Measurements from ENCODE around the gene BCL11B.

DNA sequence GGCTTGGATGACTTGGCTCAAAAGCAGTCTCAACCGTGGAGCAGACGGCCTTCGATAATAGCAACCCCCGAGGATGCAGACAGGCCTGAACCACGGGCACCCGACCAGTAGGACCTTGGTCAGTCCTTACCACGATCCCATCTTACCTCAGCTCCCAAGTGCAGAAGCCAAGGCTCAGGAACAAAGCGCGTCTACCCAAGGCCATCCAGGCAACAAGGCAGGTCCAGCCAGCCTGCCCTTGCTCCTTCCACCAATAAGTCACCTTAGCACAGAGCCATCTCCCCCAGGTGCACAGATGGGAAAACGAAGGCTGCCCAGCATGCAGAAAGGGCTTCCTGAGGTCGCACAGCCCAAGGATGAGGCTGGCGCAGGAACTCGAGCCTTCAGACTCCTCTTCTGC is 77.3 kb downstream of the BCL11B start:
- TF ChIP-seq CTCF (IDR thresholded peaks at IDR 0.05) (no peak), EZH2 (IDR thresholded peaks at IDR 0.05) (no peak)

Measured in neural progenitor cell (in vitro differentiated cells).